Esophagus muscularis mucosa (tissue), 4 donors: ENCODE results near the gene UNC45A. TPM values are rescaled to one million over a fixed set of nuclear protein-coding genes. Genes with fewer than 3 reads are reported as not detected.

ENCODE experiments used
- DNase-seq: peaks from one replicate; pipeline ENCODE4 v3.0.0-alpha.2; 2017; ENCODE audit errors: extremely low spot score
- H3K27ac ChIP-seq, 4 donors: fragments of 200-600 bp; sonication (generic); replicated peaks in 1 of 4; 1 replicate in 3 of 4; 2 replicates in 1 of 4; pipeline ENCODE4 v1.5.1; 2016 to 2019; ENCODE audit warnings: mild to moderate bottlenecking in 1 of 4
- H3K27me3 ChIP-seq, 4 donors: fragments of 200-600 bp; sonication (generic); one replicate each; pipeline versions ENCODE4 v1.5.1 to v1.6.0; 2016 to 2019
- H3K36me3 ChIP-seq, 4 donors: fragments of 200-600 bp; sonication (generic); one replicate each; pipeline ENCODE4 v1.5.1; 2016 to 2019
- H3K4me1 ChIP-seq, 4 donors: fragments of 200-600 bp; sonication (generic); one replicate each; pipeline ENCODE4 v1.5.1; 2016 to 2019
- H3K4me3 ChIP-seq, 4 donors: fragments of 200-600 bp; sonication (generic); 1 replicate in 2 of 4; 2 replicates in 2 of 4; pipeline ENCODE4 v1.5.1; 2016 to 2019; ENCODE audit warnings: mild to moderate bottlenecking in 4 of 4, moderate library complexity in 1 of 4
- H3K9me3 ChIP-seq, 4 donors: fragments of 200-600 bp; sonication (generic); 1 replicate in 3 of 4; 2 replicates in 1 of 4; pipeline ENCODE4 v1.5.1; 2016 to 2019
- CTCF ChIP-seq, 3 experiments: fragments of 200-600 bp in 2 of 3; fragments of 450-650 bp in 1 of 3; sonication (generic) in 2 of 3; IDR thresholded peaks; one replicate each; pipeline ENCODE4 v1.5.1; 2017 to 2019; ENCODE audit warnings: antibody characterized with exemption in 3 of 3, mild to moderate bottlenecking in 2 of 3, moderate library complexity in 1 of 3
- EP300 ChIP-seq: sonication (generic); formaldehyde crosslinking; IDR thresholded peaks from one replicate; pipeline ENCODE4 v1.6.1; 2017; ENCODE audit warnings: antibody characterized with exemption
- POLR2A ChIP-seq: fragments of 450-650 bp; IDR thresholded peaks from one replicate; pipeline ENCODE4 v1.6.1; 2017; ENCODE audit warnings: antibody characterized with exemption, moderate library complexity, mild to moderate bottlenecking, low read depth
- POLR2AphosphoS5 ChIP-seq, 2 donors: sonication (generic); formaldehyde crosslinking; IDR thresholded peaks; one replicate each; pipeline ENCODE4 v1.6.1; 2017; ENCODE audit warnings: antibody characterized with exemption in 2 of 2
- WGBS: methylation state at CpG from one replicate; pipeline ENCODE4 v1.1.5; 2018; 5-methylcytosine and 5-hydroxymethylcytosine counted together
- intact Hi-C: fragments of 100-400 bp; cut with DNase I; formaldehyde crosslinking; loops from one replicate; pipeline ENCODE4 v1.15.1; 2023
- total RNA-seq, 4 donors: library from RNA; depleted of rRNA; stranded (reverse); fragments of >200 nt; gene quantifications; one replicate each; pipeline versions ENCODE4 v1.1.0 to v1.2.1, GENCODE V29; 2016

The UNC45A gene
- total RNA-seq, 4 donors from 2014 or later = 88.6 to 113 (median 93.2) TPM

GRCh38 chr15:90930861-90931574, 4.1 kb upstream of the UNC45A start:
- Histone ChIP-seq H3K4me1 (peaks cover 34 to 63% (median 55%) of the 10 kb centered on the region in 4 donors), H3K4me3 (peak overlapping the region; percentile 63 to 67 (median 63)), H3K9me3 (no peaks in the 10 kb centered on the region), H3K36me3 (no peaks in the 10 kb centered on the region), H3K27ac (peak overlapping the region; percentile 86 to 94 (median 88)), H3K27me3 (no peaks in the 10 kb centered on the region)
- 67% methylated on average over 15 of the region's 15 CpGs for WGBS
- intact Hi-C loops = no loop called here
- TF ChIP-seq CTCF (IDR thresholded peaks at IDR 0.05) (no peak), POLR2AphosphoS5 (IDR thresholded peaks at IDR 0.05) (no peak), EP300 (no peak), POLR2A (no peak)
- DNase-seq = no peak

DNA sequence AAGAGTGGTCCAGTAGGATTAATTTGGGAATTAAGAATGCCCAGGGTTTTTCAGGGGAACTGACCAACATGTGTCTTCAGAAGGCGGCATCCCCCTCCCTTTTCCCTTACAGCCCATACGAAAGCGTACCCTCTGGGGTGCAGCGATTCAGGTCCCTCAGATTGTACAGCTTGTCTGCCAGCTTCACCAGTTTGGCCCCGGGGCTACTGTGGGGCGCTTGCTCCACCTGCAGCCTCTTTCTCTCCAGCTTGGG, 3.6 kb upstream of the UNC45A start:
- H3K9me3 ChIP-seq = no peaks in the 10 kb centered on the region
- 47% methylated on average over 6 of the region's 6 CpGs for WGBS
- intact Hi-C loops = no loop called here
- no peak for DNase-seq
- H3K27ac ChIP-seq = peak overlapping the region; percentile 86 to 94 (median 88)
- H3K4me3 ChIP-seq = peak overlapping the region; percentile 70 to 89 (median 80)
- no peaks in the 10 kb centered on the region for H3K27me3 ChIP-seq
- peaks cover 39 to 67% (median 59%) of the 10 kb centered on the region in 4 donors for H3K4me1 ChIP-seq
- peaks cover 0 to 4% (median 0%) of the 10 kb centered on the region in 4 donors for H3K36me3 ChIP-seq
- TF ChIP-seq EP300 = no peak
- TF ChIP-seq CTCF (IDR thresholded peaks at IDR 0.05) = peak in 1 of 3 experiments; percentile 26
- no peak for TF ChIP-seq POLR2A
- TF ChIP-seq POLR2AphosphoS5 (IDR thresholded peaks at IDR 0.05) = no peak

GRCh38 chr15:90931828-90932659, 3.0 kb upstream of the UNC45A start, which contains the start of gene HDDC3:
TSS of gene HDDC3 (minus strand) at chr15:90932549. CDS start at chr15:90932540, 9 bp downstream.
- DNase-seq = peak; percentile 95
- WGBS = 0% methylated on average over 21 of the region's 52 CpGs
- no peaks in the 10 kb centered on the region for H3K27me3 ChIP-seq
- peak; percentile 85 to 99 (median 91) for TF ChIP-seq CTCF (IDR thresholded peaks at IDR 0.05)
- peak; percentile 78 to 84 for TF ChIP-seq POLR2AphosphoS5 (IDR thresholded peaks at IDR 0.05)
- TF ChIP-seq EP300 = no peak
- no peaks in the 10 kb centered on the region for H3K9me3 ChIP-seq
- peaks cover 43 to 73% (median 65%) of the 10 kb centered on the region in 4 donors for H3K4me1 ChIP-seq
- intact Hi-C loops = loop anchor here (1.0 kb wide), 1 partner anchor 30 kb away; no protein-coding TSS in a partner anchor
- H3K27ac ChIP-seq = peak within 1 kb of the TSS; percentile 86 to 94 (median 88)
- H3K36me3 ChIP-seq = peaks cover 0 to 5% (median 4%) of the 10 kb centered on the region in 4 donors
- H3K4me3 ChIP-seq = peak within 1 kb of the TSS; percentile 70 to 89 (median 80)

- 44% methylated on average over 2 of the region's 5 CpGs for WGBS
- DNase-seq = no peak
- peak overlapping the region; percentile 70 to 89 (median 80) for H3K4me3 ChIP-seq
- intact Hi-C loops = loop anchor here (1.0 kb wide), 1 partner anchor 30 kb away; no protein-coding TSS in a partner anchor
- no peaks in the 10 kb centered on the region for H3K9me3 ChIP-seq
- H3K36me3 ChIP-seq = peaks cover 0 to 9% (median 7%) of the 10 kb centered on the region in 4 donors
- H3K27me3 ChIP-seq = no peaks in the 10 kb centered on the region
- H3K4me1 ChIP-seq = peaks cover 43 to 74% (median 66%) of the 10 kb centered on the region in 4 donors
- H3K27ac ChIP-seq = peak overlapping the region; percentile 86 to 94 (median 88)
- no peak for TF ChIP-seq POLR2AphosphoS5 (IDR thresholded peaks at IDR 0.05)
- TF ChIP-seq CTCF (IDR thresholded peaks at IDR 0.05) = no peak
- no peak for TF ChIP-seq EP300
- TF ChIP-seq POLR2A = no peak
Measured at GRCh38 chr15:90932660-90932991, 2.5 kb upstream of the UNC45A start.
